PFSK-1 (cell line): Measurements from ENCODE around the gene NFIA.

Experiments used
- FOXP2 ChIP-seq: optimal IDR thresholded peaks from 2 replicates; pipeline ENCODE3; 2011; ENCODE audit warnings: borderline replicate concordance, control low read depth, inconsistent platforms; ENCODE audit not compliant: insufficient read depth; ENCODE audit errors: extremely low read length, extremely low read depth
- POLR2AphosphoS5 ChIP-seq: IDR thresholded peaks from 2 replicates; pipeline ENCODE4 v1.6.1; 2012; ENCODE audit warnings: low read depth, mild to moderate bottlenecking, control low read depth, low read length, moderate library complexity
- REST ChIP-seq, 2 experiments: IDR thresholded peaks; 2 replicates each; pipeline versions ENCODE4 v1.6.1 to v1.8.0; 2011 to 2012; ENCODE audit warnings: low read depth in 2 of 2, low read length in 2 of 2, control low read depth in 1 of 2, inconsistent platforms in 1 of 2, mild to moderate bottlenecking in 1 of 2, moderate library complexity in 1 of 2; ENCODE audit not compliant: insufficient read depth in 1 of 2
- SIN3A ChIP-seq: IDR thresholded peaks from 2 replicates; pipeline ENCODE4 v1.6.1; 2012; ENCODE audit warnings: mild to moderate bottlenecking, low read length, moderate library complexity, borderline replicate concordance; ENCODE audit not compliant: insufficient read depth
- TAF1 ChIP-seq: IDR thresholded peaks from 2 replicates; pipeline ENCODE4 v1.6.1; 2012; ENCODE audit warnings: low read length, control low read depth, borderline replicate concordance; ENCODE audit not compliant: insufficient read depth

The NFIA gene

GRCh38 chr1:61244114-61244513 is 161.8 kb downstream of the NFIA start:
- TF ChIP-seq SIN3A (peak; percentile 62; the same call in 1 of the 2 replicates), POLR2AphosphoS5 (no peak), REST (IDR thresholded peaks at IDR 0.05; ENCODE audit: insufficient read depth in 1 of 2, low read depth in 2 of 2, low read length in 2 of 2) (0 out of 4 replicates have a peak, but pooled peaks of 1 of the 2 experiments have one; percentile 20)

- TF ChIP-seq TAF1 (no peak), REST (IDR thresholded peaks at IDR 0.05; ENCODE audit: insufficient read depth in 1 of 2, low read depth in 2 of 2, low read length in 2 of 2) (no peak), POLR2AphosphoS5 (no peak), SIN3A (no peak), FOXP2 (no peak)
Observed at GRCh38 chr1:61245696-61246400, 163.5 kb downstream of the NFIA start.

GRCh38 chr1:61247051-61247825 is 164.9 kb downstream of the NFIA start:
- TF ChIP-seq FOXP2, result no peak
- TF ChIP-seq SIN3A, result no peak
- no peak for TF ChIP-seq TAF1
- TF ChIP-seq POLR2AphosphoS5, result no peak
- no peak for TF ChIP-seq REST (IDR thresholded peaks at IDR 0.05; ENCODE audit: insufficient read depth in 1 of 2, low read depth in 2 of 2, low read length in 2 of 2)

GRCh38 chr1:61247881-61248752 is 165.8 kb downstream of the NFIA start:
- TF ChIP-seq FOXP2 (no peak), TAF1 (no peak), POLR2AphosphoS5 (no peak), SIN3A (no peak), REST (IDR thresholded peaks at IDR 0.05; ENCODE audit: insufficient read depth in 1 of 2, low read depth in 2 of 2, low read length in 2 of 2) (no peak)
